SK-N-SH (cell line): ENCODE measurements around the gene C16orf74. TPM values are rescaled to one million over a fixed set of nuclear protein-coding genes. Genes with fewer than 3 reads are reported as not detected.

Source experiments
- CTCF ChIA-PET: fragments of 300-600, 350-600 bp; formaldehyde crosslinking; extraction: SDS; loops from one replicate; lab custom pipeline; 2021; lab: Yijun Ruan, JAX
- POLR2A ChIA-PET: fragments of 350-600 bp; sonication (Branson Sonifier 250); formaldehyde crosslinking; extraction: SDS; loops from one replicate; lab custom pipeline; 2020; ENCODE audit warnings: antibody characterized with exemption, inconsistent platforms; lab: Yijun Ruan, JAX
- DNase-seq: peaks from one replicate; pipeline ENCODE4 v3.0.0; 2012
- H2AFZ ChIP-seq: fragments of 200-600 bp; sonication (generic); 2 replicates; pipeline ENCODE4 v1.8.1; 2016; ENCODE audit warnings: antibody characterized with exemption, mild to moderate bottlenecking, low read depth
- H3F3A ChIP-seq: fragments of 200-600 bp; sonication (generic); replicated peaks from 2 replicates; pipeline ENCODE3; 2016; ENCODE audit warnings: antibody characterized with exemption, mild to moderate bottlenecking; ENCODE audit not compliant: insufficient read depth
- H3K27ac ChIP-seq, 2 experiments: fragments of 200-500 bp in 1 of 2; fragments of 200-600 bp in 1 of 2; sonication (Bioruptor generic) in 1 of 2; sonication (generic), shearing (Covaris generic) in 1 of 2; 2 replicates each; pipeline versions ENCODE4 v1.5.1 to v1.6.1; 2014 to 2016; ENCODE audit warnings: low read depth in 2 of 2, inconsistent platforms in 1 of 2, low read length in 1 of 2, mild to moderate bottlenecking in 1 of 2, mixed read lengths in 1 of 2
- H3K27me3 ChIP-seq: fragments of 200-600 bp; sonication (generic), shearing (Covaris generic); 2 replicates; pipeline ENCODE4 v1.6.1; 2016; ENCODE audit warnings: mixed run types; ENCODE audit not compliant: insufficient read depth
- H3K36me3 ChIP-seq, 2 experiments: fragments of 200-500 bp in 1 of 2; fragments of 200-600 bp in 1 of 2; sonication (Bioruptor generic) in 1 of 2; sonication (generic) in 1 of 2; replicated peaks in 1 of 2; 2 replicates each; pipeline versions ENCODE3 to v1.5.1; 2014 to 2016; ENCODE audit warnings: low read length in 1 of 2, mild to moderate bottlenecking in 1 of 2; ENCODE audit not compliant: insufficient read depth in 2 of 2, control insufficient read depth in 1 of 2
- H3K4me1 ChIP-seq, 2 experiments: fragments of 200-500 bp in 1 of 2; fragments of 200-600 bp in 1 of 2; sonication (Bioruptor generic) in 1 of 2; sonication (generic), shearing (Covaris generic) in 1 of 2; 2 replicates each; pipeline versions ENCODE4 v1.5.1 to v1.6.1; 2014 to 2016; ENCODE audit warnings: low read depth in 1 of 2, low read length in 1 of 2, mixed run types in 1 of 2; ENCODE audit not compliant: insufficient read depth in 2 of 2, control insufficient read depth in 1 of 2
- H3K4me2 ChIP-seq: fragments of 200-600 bp; sonication (generic), shearing (Covaris generic); 2 replicates; pipeline ENCODE4 v1.6.1; 2017; ENCODE audit warnings: mixed run types
- H3K4me3 ChIP-seq, 2 experiments: fragments of 200-500 bp in 1 of 2; fragments of 200-600 bp in 1 of 2; sonication (Bioruptor generic) in 1 of 2; sonication (generic), shearing (Covaris generic) in 1 of 2; 2 replicates each; pipeline versions ENCODE4 v1.5.1 to v1.8.1; 2014 to 2016; ENCODE audit warnings: low read depth in 2 of 2, inconsistent platforms in 1 of 2, low read length in 1 of 2, mild to moderate bottlenecking in 1 of 2, mixed read lengths in 1 of 2, moderate library complexity in 1 of 2
- H3K79me2 ChIP-seq: fragments of 200-600 bp; sonication (generic); 2 replicates; pipeline ENCODE4 v1.8.1; 2017; ENCODE audit warnings: mild to moderate bottlenecking; ENCODE audit not compliant: insufficient read depth
- H3K9ac ChIP-seq: fragments of 200-600 bp; sonication (generic); 2 replicates; pipeline ENCODE4 v1.6.1; 2017; ENCODE audit warnings: mixed run types
- H3K9me2 ChIP-seq: fragments of 200-600 bp; sonication (generic); 2 replicates; pipeline ENCODE4 v1.6.1; 2017; ENCODE audit warnings: mixed run types
- H3K9me3 ChIP-seq: fragments of 200-600 bp; sonication (generic); 2 replicates; pipeline ENCODE4 v1.6.1; 2017; ENCODE audit warnings: mixed run types, mild to moderate bottlenecking, moderate library complexity
- H4K20me1 ChIP-seq: fragments of 200-600 bp; sonication (generic); 2 replicates; pipeline ENCODE4 v1.6.1; 2017; ENCODE audit warnings: mild to moderate bottlenecking, mixed run types; ENCODE audit not compliant: insufficient read depth
- ELF1 ChIP-seq: IDR thresholded peaks from 2 replicates; pipeline ENCODE4 v1.4.0; 2012
- FOXJ3 ChIP-seq: sonication (generic); formaldehyde crosslinking; IDR thresholded peaks from 2 replicates; pipeline ENCODE4 v1.5.1; 2020; ENCODE audit warnings: mild to moderate bottlenecking, missing genetic modification reagents
- FOXM1 ChIP-seq: IDR thresholded peaks from 2 replicates; pipeline ENCODE4 v1.4.0; 2012; ENCODE audit warnings: low read depth, mild to moderate bottlenecking
- MEF2A ChIP-seq: IDR thresholded peaks from 2 replicates; pipeline ENCODE4 v1.4.0; 2012; ENCODE audit warnings: low read depth, borderline replicate concordance
- MXI1 ChIP-seq: IDR thresholded peaks from 2 replicates; pipeline ENCODE4 v1.6.1; 2012; ENCODE audit warnings: mild to moderate bottlenecking, low read depth, low read length, improper control_type of control experiment
- NFIC ChIP-seq: IDR thresholded peaks from 2 replicates; pipeline ENCODE4 v1.4.0; 2012; ENCODE audit warnings: borderline replicate concordance
- NRF1 ChIP-seq: IDR thresholded peaks from 2 replicates; pipeline ENCODE4 v1.6.1; 2012; ENCODE audit warnings: low read depth, mild to moderate bottlenecking, low read length
- POLR2AphosphoS5 ChIP-seq: IDR thresholded peaks from 2 replicates; pipeline ENCODE4 v1.6.1; 2012; ENCODE audit warnings: low read depth, low read length
- RCOR1 ChIP-seq: fragments of 150-350 bp; IDR thresholded peaks from 2 replicates; pipeline ENCODE4 v1.6.1; 2017; ENCODE audit warnings: antibody characterized with exemption, low read length
- RXRA ChIP-seq: IDR thresholded peaks from 2 replicates; pipeline ENCODE4 v1.4.0; 2012; ENCODE audit warnings: low read depth, mild to moderate bottlenecking, borderline replicate concordance
- SIN3A ChIP-seq: IDR thresholded peaks from 2 replicates; pipeline ENCODE4 v1.6.1; 2012; ENCODE audit warnings: low read depth, mild to moderate bottlenecking, low read length, moderate library complexity, borderline replicate concordance
- TAF1 ChIP-seq: IDR thresholded peaks from 2 replicates; pipeline ENCODE4 v1.6.1; 2012; ENCODE audit warnings: low read depth, mild to moderate bottlenecking, low read length, moderate library complexity, borderline replicate concordance
- WGBS: methylation state at CpG from one replicate; pipeline ENCODE4 v1.1.6; 2017; ENCODE audit warnings: low lambda C conversion rate; 5-methylcytosine and 5-hydroxymethylcytosine counted together
- polyA plus RNA-seq, 3 experiments: library from polyadenylated mRNA; depleted of rRNA; stranded (reverse); fragments of >200 nt; gene quantifications; 2 replicates each; pipeline ENCODE4 v1.2.3, GENCODE V29; 2012
- TF ChIP-seq, protein P1 (sequence below): fragments of 200-600 bp; sonication (generic); IDR thresholded peaks from 2 replicates; pipeline ENCODE4 v1.6.1; 2017; ENCODE audit warnings: antibody characterized with exemption, mild to moderate bottlenecking, moderate library complexity
- TF ChIP-seq, protein P2 (sequence below): fragments of 150-350 bp; IDR thresholded peaks from 2 replicates; pipeline ENCODE4 v1.6.1; 2016; ENCODE audit warnings: mild to moderate bottlenecking, low read depth, low read length
- TF ChIP-seq, protein P3 (sequence below): IDR thresholded peaks from 2 replicates; pipeline ENCODE4 v1.4.0; 2012; ENCODE audit warnings: low read depth, borderline replicate concordance

The C16orf74 gene
- polyA plus RNA-seq, 1 of the 3 experiments (the other 2 are of a cell fraction): 27.2 TPM

DNA sequence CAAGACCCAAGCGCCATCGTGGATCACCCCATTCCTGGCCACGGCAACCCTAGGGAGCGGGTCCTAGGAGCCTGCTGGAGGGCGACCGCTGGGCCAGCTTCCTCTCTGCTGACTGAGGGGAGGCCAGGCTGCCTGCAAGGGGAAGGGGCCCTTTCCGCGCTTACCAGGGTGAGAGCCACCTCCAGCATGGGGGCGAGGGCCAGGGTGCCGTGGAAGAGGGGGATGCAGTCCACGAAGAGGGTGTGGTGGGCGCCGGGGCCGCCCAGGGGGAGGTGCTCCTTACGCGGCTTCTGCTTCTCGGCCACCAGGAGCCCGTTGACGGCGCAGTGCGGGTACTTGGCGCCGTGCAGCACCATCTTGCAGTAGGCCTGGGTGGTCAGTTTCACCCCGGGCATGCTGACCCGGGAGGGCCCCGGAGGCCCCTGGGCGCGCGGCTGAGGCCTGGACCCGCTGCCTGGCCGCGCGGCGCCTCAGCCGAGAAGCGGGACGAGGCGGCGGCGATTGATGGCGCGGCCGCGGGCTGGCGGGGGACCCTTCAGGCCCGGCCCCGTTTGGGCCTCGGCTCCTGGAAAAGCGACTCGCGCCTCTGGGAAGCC lies 48.1 kb upstream of the C16orf74 start:
- Histone ChIP-seq H3K9ac (peak overlapping the region; percentile 96), H3K36me3 (peaks cover 47 to 50% of the 10 kb centered on the region in 2 experiments), H3K9me3 (no peaks in the 10 kb centered on the region), H3K4me1 (peaks cover 14 to 15% of the 10 kb centered on the region in 2 experiments; a peak in 2 of 4 replicates), H3K4me3 (peak overlapping the region; percentile 88 to 96), H3K27me3 (no peaks in the 10 kb centered on the region), H2AFZ (0 out of 2 replicates have a peak overlapping the region, but pooled peaks have one; percentile 46), H3K4me2 (peak overlapping the region; percentile 98), H4K20me1 (peaks cover 62% of the 10 kb centered on the region), H3F3A (peaks cover 3% of the 10 kb centered on the region), H3K79me2 (peaks cover 96% of the 10 kb centered on the region), H3K9me2 (no peaks in the 10 kb centered on the region), H3K27ac (peak overlapping the region; percentile 66 to 69; a peak in 3 of 4 replicates)
- CTCF ChIA-PET: interaction anchor here (1.3 to 1.8 kb wide), 2 partner anchors 20 to 22 kb away, joined by 3 to 10 read pairs; no protein-coding TSS in a partner anchor
- 0% methylated on average over 3 of the region's 51 CpGs for WGBS
- no peak for TF ChIP-seq ELF1
- TF ChIP-seq, protein P1, sequence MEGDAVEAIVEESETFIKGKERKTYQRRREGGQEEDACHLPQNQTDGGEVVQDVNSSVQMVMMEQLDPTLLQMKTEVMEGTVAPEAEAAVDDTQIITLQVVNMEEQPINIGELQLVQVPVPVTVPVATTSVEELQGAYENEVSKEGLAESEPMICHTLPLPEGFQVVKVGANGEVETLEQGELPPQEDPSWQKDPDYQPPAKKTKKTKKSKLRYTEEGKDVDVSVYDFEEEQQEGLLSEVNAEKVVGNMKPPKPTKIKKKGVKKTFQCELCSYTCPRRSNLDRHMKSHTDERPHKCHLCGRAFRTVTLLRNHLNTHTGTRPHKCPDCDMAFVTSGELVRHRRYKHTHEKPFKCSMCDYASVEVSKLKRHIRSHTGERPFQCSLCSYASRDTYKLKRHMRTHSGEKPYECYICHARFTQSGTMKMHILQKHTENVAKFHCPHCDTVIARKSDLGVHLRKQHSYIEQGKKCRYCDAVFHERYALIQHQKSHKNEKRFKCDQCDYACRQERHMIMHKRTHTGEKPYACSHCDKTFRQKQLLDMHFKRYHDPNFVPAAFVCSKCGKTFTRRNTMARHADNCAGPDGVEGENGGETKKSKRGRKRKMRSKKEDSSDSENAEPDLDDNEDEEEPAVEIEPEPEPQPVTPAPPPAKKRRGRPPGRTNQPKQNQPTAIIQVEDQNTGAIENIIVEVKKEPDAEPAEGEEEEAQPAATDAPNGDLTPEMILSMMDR: peak; percentile 15
- no peak for TF ChIP-seq SIN3A
- POLR2A ChIA-PET: no interaction called here
- peak; percentile 84 for DNase-seq

DNA sequence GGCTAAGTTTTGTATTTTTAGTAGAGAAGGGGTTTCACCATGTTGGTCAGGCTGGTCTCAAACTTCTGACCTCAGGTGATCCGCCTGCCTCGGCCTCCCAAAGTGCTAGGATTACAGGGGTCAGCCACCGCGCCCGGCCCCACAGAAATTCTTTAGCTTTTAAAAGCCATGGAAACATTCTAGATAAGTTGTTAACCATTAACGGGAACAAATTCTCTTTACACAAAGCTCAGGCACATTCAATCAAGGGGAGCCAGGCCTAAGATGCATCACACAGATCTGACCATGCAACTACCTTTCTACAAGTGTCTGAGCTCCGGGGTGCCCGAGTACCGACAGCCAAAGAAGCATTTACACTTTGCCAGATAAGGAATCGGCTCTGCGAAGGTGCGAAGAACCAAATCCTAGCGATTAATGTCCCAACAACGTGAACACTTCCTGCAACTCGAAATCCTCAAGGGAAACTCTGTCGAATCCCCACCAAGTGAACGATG lies 47.4 kb upstream of the C16orf74 start:
- TF ChIP-seq, protein P2, sequence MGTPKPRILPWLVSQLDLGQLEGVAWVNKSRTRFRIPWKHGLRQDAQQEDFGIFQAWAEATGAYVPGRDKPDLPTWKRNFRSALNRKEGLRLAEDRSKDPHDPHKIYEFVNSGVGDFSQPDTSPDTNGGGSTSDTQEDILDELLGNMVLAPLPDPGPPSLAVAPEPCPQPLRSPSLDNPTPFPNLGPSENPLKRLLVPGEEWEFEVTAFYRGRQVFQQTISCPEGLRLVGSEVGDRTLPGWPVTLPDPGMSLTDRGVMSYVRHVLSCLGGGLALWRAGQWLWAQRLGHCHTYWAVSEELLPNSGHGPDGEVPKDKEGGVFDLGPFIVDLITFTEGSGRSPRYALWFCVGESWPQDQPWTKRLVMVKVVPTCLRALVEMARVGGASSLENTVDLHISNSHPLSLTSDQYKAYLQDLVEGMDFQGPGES: no peak
- TF ChIP-seq FOXJ3 (no peak), POLR2AphosphoS5 (no peak), MXI1 (no peak), RCOR1 (no peak), NRF1 (no peak), MEF2A (no peak), NFIC (no peak), TAF1 (no peak), FOXM1 (no peak), RXRA (no peak), SIN3A (no peak)
- TF ChIP-seq, protein P3, sequence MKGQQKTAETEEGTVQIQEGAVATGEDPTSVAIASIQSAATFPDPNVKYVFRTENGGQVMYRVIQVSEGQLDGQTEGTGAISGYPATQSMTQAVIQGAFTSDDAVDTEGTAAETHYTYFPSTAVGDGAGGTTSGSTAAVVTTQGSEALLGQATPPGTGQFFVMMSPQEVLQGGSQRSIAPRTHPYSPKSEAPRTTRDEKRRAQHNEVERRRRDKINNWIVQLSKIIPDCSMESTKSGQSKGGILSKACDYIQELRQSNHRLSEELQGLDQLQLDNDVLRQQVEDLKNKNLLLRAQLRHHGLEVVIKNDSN: no peak
- TF ChIP-seq, protein P1: no peak
- peaks cover 48 to 49% of the 10 kb centered on the region in 2 experiments for H3K36me3 ChIP-seq
- H3K9me2 ChIP-seq: no peaks in the 10 kb centered on the region
- no peaks in the 10 kb centered on the region for H3K27me3 ChIP-seq
- 0 out of 2 replicates have a peak overlapping the region, but pooled peaks have one; percentile 46 for H2AFZ ChIP-seq
- H3K4me2 ChIP-seq: peak overlapping the region; percentile 98
- DNase-seq: no peak
- H3K27ac ChIP-seq: peak overlapping the region in 1 of 2 experiments; percentile 69; a peak in 2 of 4 replicates
- H3K79me2 ChIP-seq: peaks cover 98% of the 10 kb centered on the region
- H3K9ac ChIP-seq: peak overlapping the region; percentile 96
- peaks cover 65% of the 10 kb centered on the region for H4K20me1 ChIP-seq
- peaks cover 3% of the 10 kb centered on the region for H3F3A ChIP-seq
- CTCF ChIA-PET: interaction anchor here (1.3 to 1.8 kb wide), 2 partner anchors 21 to 23 kb away, joined by 3 to 10 read pairs; no protein-coding TSS in a partner anchor
- WGBS: 11% methylated on average over 17 of the region's 17 CpGs
- H3K4me1 ChIP-seq: peaks cover 14 to 15% of the 10 kb centered on the region in 2 experiments; a peak in 2 of 4 replicates
- POLR2A ChIA-PET: no interaction called here
- H3K4me3 ChIP-seq: peak overlapping the region; percentile 88 to 96
- no peaks in the 10 kb centered on the region for H3K9me3 ChIP-seq
